GM11168 (cell line): ENCODE data around the gene MBLAC2.

Experiments
- in situ Hi-C: fragments of 300-500 bp; cut with MboI; formaldehyde crosslinking; loops from one replicate; pipeline ENCODE4 v1.12.0; 2022; ENCODE audit warnings: low sequenced_read_pairs; ENCODE audit not compliant: unreplicated experiment

The MBLAC2 gene

GRCh38 chr5:90474235-90475107 is at the start of gene MBLAC2, which contains the start of gene POLR3G:
Gene MBLAC2, minus strand, starts transcription at chr5:90474771. Its CDS starts 479 bp downstream, at chr5:90474292.
Gene POLR3G, plus strand, starts transcription at chr5:90474864. Its CDS starts 10,704 bp downstream, at chr5:90485568.
- in situ Hi-C loops = no loop called here

GRCh38 chr5:90519081-90519480 is 44.5 kb upstream of the MBLAC2 start:
- in situ Hi-C loops = no loop called here

DNA sequence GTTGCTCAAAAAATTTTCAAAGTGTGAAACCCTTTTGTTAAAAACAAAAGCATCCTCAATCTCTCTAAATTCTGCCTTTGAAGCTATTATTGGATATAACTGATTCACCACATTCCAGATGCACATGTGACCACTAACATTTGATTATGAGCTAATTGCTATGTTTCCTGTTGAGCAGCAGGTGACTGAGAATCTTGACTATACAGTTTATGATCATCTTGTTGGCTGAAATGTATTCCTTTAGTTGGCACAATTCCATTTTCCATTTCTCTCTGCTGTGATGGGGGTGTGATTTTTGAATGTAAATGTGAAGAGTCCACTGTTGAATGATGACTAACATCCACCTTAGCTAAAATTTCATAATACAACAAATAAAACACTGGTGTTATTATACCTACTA is 44.1 kb upstream of the MBLAC2 start:
- in situ Hi-C loops = no loop called here

GRCh38 chr5:90514520-90514919 is 39.9 kb upstream of the MBLAC2 start:
- in situ Hi-C loops = no loop called here

GRCh38 chr5:90510438-90510837 is 35.9 kb upstream of the MBLAC2 start:
- in situ Hi-C loops = no loop called here

DNA sequence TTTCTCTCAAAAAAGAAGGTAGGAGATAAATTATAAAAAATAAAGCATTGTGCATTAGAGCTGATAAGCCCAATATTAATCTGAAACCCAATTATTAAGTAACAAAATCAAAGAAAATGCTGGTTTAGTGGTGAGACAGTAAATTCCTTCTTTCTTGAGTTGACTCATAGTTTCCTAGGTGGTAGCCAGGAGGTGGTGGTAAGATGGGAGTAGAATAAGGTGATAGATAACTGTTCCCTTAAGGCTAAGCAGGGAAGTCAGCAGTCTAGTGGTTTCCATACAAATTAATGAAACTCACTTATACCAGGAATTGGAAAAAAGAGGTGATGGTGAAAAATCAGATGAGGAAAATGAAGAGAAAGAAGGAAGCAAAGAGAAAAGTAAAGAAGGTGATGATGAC is 31.6 kb upstream of the MBLAC2 start:
- in situ Hi-C loops = no loop called here

- in situ Hi-C loops = no loop called here
Measured at GRCh38 chr5:90504743-90505142, 30.2 kb upstream of the MBLAC2 start.

- in situ Hi-C loops = no loop called here
Measured at GRCh38 chr5:90503596-90503995, 29.0 kb upstream of the MBLAC2 start.

DNA sequence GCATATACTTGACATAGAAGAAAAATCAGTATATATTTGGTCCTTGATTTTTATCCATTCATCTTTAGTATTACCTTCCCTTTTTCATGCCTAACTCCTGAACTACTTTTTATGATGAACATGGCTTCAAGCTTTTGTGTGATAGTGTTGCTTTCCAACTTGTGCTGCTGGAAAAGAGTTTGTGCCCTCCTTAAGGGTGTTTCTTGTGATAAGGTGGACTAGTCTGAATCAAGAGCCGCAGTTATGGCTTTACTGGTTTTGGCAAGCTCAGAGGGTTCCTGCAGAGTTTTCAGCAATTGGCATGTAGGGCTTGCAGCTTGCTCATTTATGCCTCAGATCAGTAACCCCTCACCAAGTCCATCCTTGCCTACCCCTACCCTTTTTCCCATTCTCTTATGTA is 20.6 kb upstream of the MBLAC2 start:
- in situ Hi-C loops = no loop called here

GRCh38 chr5:90494043-90494442 is 19.5 kb upstream of the MBLAC2 start:
- in situ Hi-C loops = no loop called here

DNA sequence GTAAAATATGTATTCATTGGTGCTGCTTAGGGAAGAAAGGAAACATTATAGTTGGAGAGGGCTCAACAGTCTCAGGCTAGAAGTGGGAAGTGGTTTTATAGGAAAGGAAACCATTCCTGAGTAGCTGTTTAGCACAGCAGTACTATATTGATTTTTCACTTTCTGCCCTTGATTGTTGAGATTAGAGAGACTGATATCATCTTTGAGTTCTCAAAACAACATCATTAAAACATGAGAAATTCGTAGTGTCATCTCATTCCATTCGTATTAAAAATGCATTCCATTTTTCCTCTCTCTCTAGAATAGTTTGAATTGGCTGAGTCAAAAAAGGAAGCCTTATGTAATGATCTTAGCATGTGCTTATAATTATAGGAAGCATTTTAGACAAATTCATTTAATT is 14.2 kb upstream of the MBLAC2 start:
- in situ Hi-C loops = no loop called here

DNA sequence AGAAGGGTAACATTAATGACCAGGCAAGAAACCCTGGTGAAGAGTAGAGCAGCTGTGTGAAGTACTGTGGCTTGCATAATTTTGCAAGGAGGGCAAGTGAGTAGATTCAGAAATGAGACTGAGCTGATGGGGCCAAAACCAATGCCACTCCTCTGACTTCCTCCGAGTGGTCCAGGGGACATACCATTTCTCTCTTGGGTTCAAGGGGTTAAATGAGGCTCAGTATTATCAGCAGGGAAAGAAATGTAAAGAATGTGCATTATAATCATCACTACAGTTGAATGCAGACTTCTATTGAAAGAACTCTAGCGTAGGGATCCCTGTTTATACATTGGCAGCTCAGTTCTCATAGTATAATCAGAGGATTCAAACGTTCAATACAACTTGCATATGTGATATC is 10.0 kb upstream of the MBLAC2 start:
- in situ Hi-C loops = no loop called here

DNA sequence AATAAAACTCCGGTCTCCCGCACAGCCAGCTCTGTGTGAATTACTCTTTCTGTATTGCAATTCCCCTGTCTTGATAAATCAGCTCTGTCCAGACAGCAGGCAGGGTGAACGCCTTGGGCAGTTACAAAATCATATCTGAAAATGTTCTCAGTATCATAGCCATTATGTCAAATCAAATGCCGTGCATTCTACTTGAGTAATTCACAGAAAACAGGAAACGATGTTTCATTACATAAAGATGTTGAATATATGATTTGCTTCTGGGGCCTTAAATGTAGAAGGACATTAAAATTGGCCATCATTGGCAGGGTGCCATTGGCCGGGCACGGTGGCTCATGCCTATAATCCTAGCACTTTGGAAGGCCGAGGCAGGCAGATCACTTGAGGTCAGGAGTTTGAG is 8.6 kb upstream of the MBLAC2 start:
- in situ Hi-C loops = no loop called here

GRCh38 chr5:90480699-90481098 is 6.1 kb upstream of the MBLAC2 start:
- in situ Hi-C loops = no loop called here

GRCh38 chr5:90479611-90480385 is 5.2 kb upstream of the MBLAC2 start:
- in situ Hi-C loops = no loop called here

- in situ Hi-C loops = no loop called here
Measured at GRCh38 chr5:90477621-90478215, 3.1 kb upstream of the MBLAC2 start.

DNA sequence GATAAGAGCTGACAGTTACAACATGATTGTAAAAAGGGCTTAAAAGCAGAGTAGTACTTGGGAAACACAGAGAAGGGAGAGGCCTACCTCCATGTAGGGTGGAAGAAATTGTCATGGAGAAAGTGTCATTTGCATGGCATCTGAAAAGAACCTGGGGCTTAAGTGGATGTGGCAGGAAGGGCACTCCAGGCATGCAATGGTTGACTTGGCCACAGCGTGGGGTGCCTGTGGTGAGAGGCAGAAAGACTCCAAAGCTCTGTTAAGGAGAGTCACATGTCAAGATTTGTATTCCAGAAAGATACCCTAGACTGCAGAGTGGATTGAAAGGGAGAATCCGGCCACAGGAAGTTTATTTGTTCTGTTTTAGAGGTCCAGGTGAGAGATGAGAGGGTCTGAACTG is 2.5 kb upstream of the MBLAC2 start:
- in situ Hi-C loops = no loop called here

DNA sequence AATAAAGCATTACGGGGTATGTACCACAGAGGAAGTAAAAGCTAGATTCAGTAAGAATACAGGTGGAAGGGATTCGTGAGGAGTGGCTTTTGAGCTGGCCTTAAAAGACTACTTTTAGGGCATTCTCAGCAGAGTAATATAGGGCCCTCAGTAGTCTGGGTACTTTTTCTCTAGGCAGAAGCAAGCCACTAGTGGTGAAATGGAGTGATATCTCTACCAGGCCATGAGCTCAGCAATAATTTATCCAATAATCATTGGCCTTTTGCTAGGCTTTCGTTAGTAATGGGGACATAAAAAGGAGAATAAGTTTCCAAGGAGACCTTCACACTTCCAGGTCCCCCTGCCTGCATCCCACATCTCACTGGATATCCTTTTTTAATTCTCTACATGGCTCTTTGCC is 1.8 kb upstream of the MBLAC2 start:
- in situ Hi-C loops = no loop called here

- in situ Hi-C loops = no loop called here
Measured at GRCh38 chr5:90475436-90475980, 937 bp upstream of the MBLAC2 start.

DNA sequence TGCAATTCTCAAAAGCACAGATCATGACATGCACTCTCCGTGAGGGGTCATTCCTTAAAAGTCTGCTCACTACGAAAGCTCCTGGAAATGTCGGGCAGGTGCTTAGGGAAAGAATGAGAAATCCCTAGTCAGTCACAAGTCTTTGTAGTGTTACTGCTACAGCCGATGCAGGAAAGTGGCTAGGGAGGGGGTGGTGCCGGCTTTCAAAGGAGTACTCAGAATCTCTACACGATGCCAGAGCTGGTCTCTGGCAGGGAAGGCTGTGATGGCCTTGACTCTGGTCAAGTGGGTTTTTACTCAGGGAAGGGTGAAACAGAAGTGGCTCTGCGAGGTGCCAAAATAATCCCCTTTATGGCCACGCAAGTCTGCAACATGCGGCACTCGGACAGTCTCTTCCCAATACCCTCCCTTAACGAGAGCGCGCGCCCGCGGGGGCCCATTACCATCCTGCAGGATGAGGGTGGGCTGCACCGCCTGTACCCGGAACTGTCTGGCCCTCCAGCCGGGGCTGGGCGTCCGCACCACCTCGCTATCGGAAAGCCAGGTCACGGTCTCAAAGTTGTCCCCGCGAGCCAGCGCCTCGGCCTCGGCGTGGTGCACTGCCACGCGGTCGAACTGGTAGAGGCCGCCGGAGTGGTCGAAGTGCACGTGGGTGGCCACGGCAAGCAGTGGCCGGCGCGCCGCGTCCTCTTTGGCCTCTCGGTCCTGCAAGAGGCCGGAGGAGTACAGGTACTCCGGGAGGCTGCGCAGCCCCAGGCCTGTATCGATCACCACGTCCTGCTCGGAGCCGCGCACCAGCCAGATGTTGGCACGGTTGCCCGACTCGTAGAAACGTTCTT is 956 bp downstream of the MBLAC2 start:
- in situ Hi-C loops = no loop called here
